ENCODE measurements around the gene THADA.
A peak's percentile ranks its signal among the peaks of the same experiment; 100 is the strongest.

The THADA gene

GRCh38 chr2:43306197-43306596 is 289.6 kb downstream of the THADA start:
- no peak for TF ChIP-seq CTCF (IDR thresholded peaks at IDR 0.05; ENCODE audit: poor library complexity, severe bottlenecking)

GRCh38 chr2:43305517-43305916 is 290.3 kb downstream of the THADA start:
- no peak for TF ChIP-seq CTCF (IDR thresholded peaks at IDR 0.05; ENCODE audit: poor library complexity, severe bottlenecking)
- H3K4me1 ChIP-seq (ENCODE audit: insufficient read depth, poor library complexity, severe bottlenecking) = peaks cover 10% of the 10 kb centered on the region
- no peak for ATAC-seq (ENCODE audit: low read depth)

More at GRCh38 chr2:43306197-43306596, 289.6 kb downstream of the THADA start:
- no peak for DNase-seq (ENCODE audit: low spot score)
- Histone ChIP-seq H3K27ac (ENCODE audit: poor library complexity, severe bottlenecking) (no peak overlapping the region), H3K4me1 (ENCODE audit: insufficient read depth, poor library complexity, severe bottlenecking) (peaks cover 4% of the 10 kb centered on the region), H3K36me3 (ENCODE audit: low read depth) (no peaks in the 10 kb centered on the region), H3K27me3 (ENCODE audit: insufficient read depth, poor library complexity, severe bottlenecking) (no peaks in the 10 kb centered on the region), H3K9me3 (ENCODE audit: severe bottlenecking) (no peaks in the 10 kb centered on the region), H3K4me3 (ENCODE audit: severe bottlenecking) (no peak overlapping the region)
- no peak for ATAC-seq (ENCODE audit: low read depth)

GRCh38 chr2:43305012-43305411 is 290.8 kb downstream of the THADA start:
- Histone ChIP-seq H3K4me1 (ENCODE audit: insufficient read depth, poor library complexity, severe bottlenecking) (peaks cover 12% of the 10 kb centered on the region), H3K9me3 (ENCODE audit: severe bottlenecking) (no peaks in the 10 kb centered on the region), H3K4me3 (ENCODE audit: severe bottlenecking) (no peak overlapping the region), H3K27ac (ENCODE audit: poor library complexity, severe bottlenecking) (no peak overlapping the region), H3K27me3 (ENCODE audit: insufficient read depth, poor library complexity, severe bottlenecking) (no peaks in the 10 kb centered on the region), H3K36me3 (ENCODE audit: low read depth) (no peaks in the 10 kb centered on the region)
- TF ChIP-seq CTCF (IDR thresholded peaks at IDR 0.05; ENCODE audit: poor library complexity, severe bottlenecking) = no peak
- DNase-seq (ENCODE audit: low spot score) = no peak
- ATAC-seq (ENCODE audit: low read depth) = peak; percentile 15; the same call in 1 of the 3 replicates

More at GRCh38 chr2:43305517-43305916, 290.3 kb downstream of the THADA start:
- no peaks in the 10 kb centered on the region for H3K27me3 ChIP-seq (ENCODE audit: insufficient read depth, poor library complexity, severe bottlenecking)
- H3K9me3 ChIP-seq (ENCODE audit: severe bottlenecking) = no peaks in the 10 kb centered on the region
- no peak overlapping the region for H3K27ac ChIP-seq (ENCODE audit: poor library complexity, severe bottlenecking)
- H3K36me3 ChIP-seq (ENCODE audit: low read depth) = no peaks in the 10 kb centered on the region
- no peak overlapping the region for H3K4me3 ChIP-seq (ENCODE audit: severe bottlenecking)
- no peak for DNase-seq (ENCODE audit: low spot score)

- no peak for TF ChIP-seq CTCF (IDR thresholded peaks at IDR 0.05; ENCODE audit: poor library complexity, severe bottlenecking)
- Histone ChIP-seq H3K4me1 (ENCODE audit: insufficient read depth, poor library complexity, severe bottlenecking) (peaks cover 12% of the 10 kb centered on the region), H3K9me3 (ENCODE audit: severe bottlenecking) (no peaks in the 10 kb centered on the region), H3K27ac (ENCODE audit: poor library complexity, severe bottlenecking) (no peak overlapping the region), H3K27me3 (ENCODE audit: insufficient read depth, poor library complexity, severe bottlenecking) (no peaks in the 10 kb centered on the region), H3K36me3 (ENCODE audit: low read depth) (no peaks in the 10 kb centered on the region), H3K4me3 (ENCODE audit: severe bottlenecking) (no peak overlapping the region)
- no peak for ATAC-seq (ENCODE audit: low read depth)
- no peak for DNase-seq (ENCODE audit: low spot score)
These were observed 291.9 kb downstream of the THADA start for GRCh38 chr2:43303889-43304288.

GRCh38 chr2:43302961-43303494 is 292.8 kb downstream of the THADA start:
- peaks cover 12% of the 10 kb centered on the region for H3K4me1 ChIP-seq (ENCODE audit: insufficient read depth, poor library complexity, severe bottlenecking)
- TF ChIP-seq CTCF (IDR thresholded peaks at IDR 0.05; ENCODE audit: poor library complexity, severe bottlenecking) = no peak
- no peak overlapping the region for H3K27ac ChIP-seq (ENCODE audit: poor library complexity, severe bottlenecking)
- H3K36me3 ChIP-seq (ENCODE audit: low read depth) = no peaks in the 10 kb centered on the region
- no peak overlapping the region for H3K4me3 ChIP-seq (ENCODE audit: severe bottlenecking)
- ATAC-seq (ENCODE audit: low read depth) = no peak
- H3K27me3 ChIP-seq (ENCODE audit: insufficient read depth, poor library complexity, severe bottlenecking) = no peaks in the 10 kb centered on the region
- no peak for DNase-seq (ENCODE audit: low spot score)
- H3K9me3 ChIP-seq (ENCODE audit: severe bottlenecking) = no peaks in the 10 kb centered on the region

Measured in RWPE2 (cell line).